KMS-11 (cell line): ENCODE measurements around the gene ANKFY1.
A peak's percentile ranks its signal among the peaks of the same experiment; 100 is the strongest.

Experiments
- H2AFZ ChIP-seq: fragments of 200-600 bp; sonication (generic); 2 replicates; pipeline ENCODE4 v1.6.1; 2016; ENCODE audit warnings: antibody characterized with exemption, mixed run types, low read depth
- H3K27ac ChIP-seq: fragments of 200-600 bp; sonication (generic); 2 replicates; pipeline ENCODE4 v1.6.1; 2016; ENCODE audit warnings: mild to moderate bottlenecking, mixed run types
- H3K27me3 ChIP-seq: fragments of 200-600 bp; sonication (generic); 2 replicates; pipeline ENCODE4 v1.6.1; 2017; ENCODE audit warnings: mild to moderate bottlenecking, low read depth, mixed run types, moderate library complexity; ENCODE audit not compliant: insufficient read depth
- H3K36me3 ChIP-seq: fragments of 200-600 bp; sonication (generic); 2 replicates; pipeline ENCODE4 v1.6.1; 2017; ENCODE audit warnings: mild to moderate bottlenecking, mixed run types; ENCODE audit not compliant: insufficient read depth
- H3K4me1 ChIP-seq: fragments of 200-600 bp; sonication (generic); 2 replicates; pipeline ENCODE4 v1.6.1; 2016; ENCODE audit warnings: mild to moderate bottlenecking, low read depth, mixed run types; ENCODE audit not compliant: poor library complexity, severe bottlenecking
- H3K4me2 ChIP-seq: fragments of 200-600 bp; sonication (generic); 2 replicates; pipeline ENCODE4 v1.7.0; 2016; ENCODE audit warnings: mild to moderate bottlenecking, mixed run types
- H3K4me3 ChIP-seq: fragments of 200-600 bp; sonication (generic); IDR thresholded peaks from 2 replicates; pipeline ENCODE4 v1.6.1; 2017; ENCODE audit warnings: low read depth, low read length, mixed read lengths; ENCODE audit not compliant: insufficient read depth
- H3K79me2 ChIP-seq: fragments of 200-600 bp; sonication (generic); 2 replicates; pipeline ENCODE4 v1.6.1; 2016; ENCODE audit warnings: low read depth, mixed run types; ENCODE audit not compliant: insufficient read depth
- H3K9ac ChIP-seq: fragments of 200-600 bp; sonication (generic); 2 replicates; pipeline ENCODE4 v1.6.1; 2016; ENCODE audit warnings: mild to moderate bottlenecking, mixed run types
- H4K20me1 ChIP-seq: fragments of 200-600 bp; sonication (generic); 2 replicates; pipeline ENCODE4 v1.6.1; 2016; ENCODE audit warnings: mild to moderate bottlenecking, mixed run types; ENCODE audit not compliant: insufficient read depth
- CTCF ChIP-seq: fragments of 200-600 bp; sonication (generic); conservative IDR thresholded peaks from 2 replicates; pipeline ENCODE4 v1.6.1; 2017; ENCODE audit warnings: low read depth, mild to moderate bottlenecking, antibody characterized with exemption, low read length, moderate library complexity, mixed read lengths

Gene ANKFY1

GRCh38 chr17:4177806-4178205, 86.0 kb downstream of the ANKFY1 start:
- H3K79me2 ChIP-seq, result peaks cover 8% of the 10 kb centered on the region; the same call in 1 of the 2 replicates
- no peak for TF ChIP-seq CTCF
- no peaks in the 10 kb centered on the region for H4K20me1 ChIP-seq
- H3K4me2 ChIP-seq, result peak overlapping the region; percentile 98
- peak overlapping the region; percentile 94 for H3K27ac ChIP-seq
- H2AFZ ChIP-seq, result no peak overlapping the region
- H3K27me3 ChIP-seq, result no peaks in the 10 kb centered on the region
- no peak overlapping the region for H3K4me3 ChIP-seq
- H3K9ac ChIP-seq, result peak overlapping the region; percentile 73; the same call in 1 of the 2 replicates
- H3K36me3 ChIP-seq, result no peaks in the 10 kb centered on the region; the same call in 1 of the 2 replicates
- peaks cover 52% of the 10 kb centered on the region for H3K4me1 ChIP-seq

GRCh38 chr17:4176808-4177472, 86.8 kb downstream of the ANKFY1 start:
- H3K79me2 ChIP-seq, result peaks cover 8% of the 10 kb centered on the region; the same call in 1 of the 2 replicates
- H3K4me3 ChIP-seq, result no peak overlapping the region
- peak overlapping the region; percentile 94 for H3K27ac ChIP-seq
- peak overlapping the region; percentile 98 for H3K4me2 ChIP-seq
- no peaks in the 10 kb centered on the region for H4K20me1 ChIP-seq
- no peak overlapping the region for H2AFZ ChIP-seq
- H3K4me1 ChIP-seq, result peaks cover 54% of the 10 kb centered on the region
- no peaks in the 10 kb centered on the region for H3K27me3 ChIP-seq
- H3K36me3 ChIP-seq, result no peaks in the 10 kb centered on the region; the same call in 1 of the 2 replicates
- no peak for TF ChIP-seq CTCF
- H3K9ac ChIP-seq, result peak overlapping the region; percentile 73; the same call in 1 of the 2 replicates

DNA sequence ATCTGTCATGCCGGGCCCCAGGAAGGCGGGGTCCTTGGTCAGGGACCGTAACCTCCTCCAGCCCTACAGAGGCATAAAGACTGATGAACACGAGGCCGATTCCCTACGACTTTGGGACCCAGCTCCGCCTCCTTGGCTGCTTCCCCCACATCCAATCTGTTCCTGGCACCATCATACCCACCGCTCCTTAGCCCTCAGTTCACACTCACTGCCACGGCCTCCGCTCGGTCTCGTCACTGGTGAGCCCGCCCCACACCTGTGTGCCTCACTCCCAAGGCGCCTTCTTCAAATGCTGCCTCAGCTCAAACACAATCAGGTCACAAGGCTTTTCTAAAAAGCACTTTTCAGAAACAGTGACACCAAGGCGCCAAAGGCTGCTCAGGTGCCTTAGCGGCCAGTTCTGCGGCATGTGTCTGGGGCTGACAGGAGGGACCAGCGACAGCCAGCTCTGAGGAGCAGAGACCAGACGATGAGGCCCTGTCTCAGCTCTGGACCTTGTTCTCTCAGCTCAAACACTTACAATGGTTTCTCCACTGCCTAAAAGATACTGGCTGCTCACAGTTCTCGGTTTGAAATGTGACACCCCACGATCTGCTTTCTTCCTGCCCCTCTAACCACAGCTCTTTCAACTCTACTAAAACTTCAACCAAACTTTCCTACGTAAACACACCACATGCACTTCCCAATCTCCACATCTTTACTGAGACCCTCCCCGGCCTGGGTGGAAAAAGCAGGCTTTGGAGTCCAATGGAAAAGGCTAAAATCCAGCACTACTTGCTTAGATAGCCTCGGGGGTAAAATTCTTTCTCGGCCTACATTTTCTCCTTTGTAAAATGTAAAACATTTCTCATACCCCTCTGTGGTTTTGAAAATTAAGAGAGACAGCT, 87.6 kb downstream of the ANKFY1 start:
- Histone ChIP-seq H3K27ac (peak overlapping the region; percentile 94), H3K27me3 (no peaks in the 10 kb centered on the region), H3K4me3 (no peak overlapping the region), H4K20me1 (no peaks in the 10 kb centered on the region), H3K4me1 (peaks cover 54% of the 10 kb centered on the region), H2AFZ (peak overlapping the region; percentile 12; the same call in 1 of the 2 replicates), H3K4me2 (peak overlapping the region; percentile 98), H3K79me2 (peaks cover 8% of the 10 kb centered on the region; the same call in 1 of the 2 replicates), H3K36me3 (no peaks in the 10 kb centered on the region; the same call in 1 of the 2 replicates), H3K9ac (peak overlapping the region; percentile 73)
- TF ChIP-seq CTCF, result no peak

DNA sequence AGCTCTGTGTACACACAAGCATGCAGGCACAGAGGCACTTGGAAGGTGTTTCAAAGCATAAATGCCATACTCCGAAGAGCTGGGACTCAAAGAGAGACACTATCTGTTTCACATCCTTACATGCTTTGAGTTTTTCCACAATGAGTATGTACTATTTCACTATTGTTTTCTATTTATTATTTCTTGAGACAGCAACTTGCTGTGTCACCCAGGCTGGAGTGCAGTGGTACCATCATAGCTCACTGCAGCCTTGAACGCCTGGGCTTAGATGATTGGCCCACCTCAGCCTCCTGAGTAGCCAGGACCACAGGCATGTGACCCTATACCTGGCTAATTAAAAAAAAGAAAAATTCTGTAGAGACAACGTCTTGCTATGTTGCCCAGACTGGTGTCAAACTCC, 89.2 kb downstream of the ANKFY1 start:
- Histone ChIP-seq H3K4me1 (peaks cover 54% of the 10 kb centered on the region), H3K4me3 (no peak overlapping the region), H2AFZ (no peak overlapping the region), H3K27ac (peak overlapping the region; percentile 94), H3K36me3 (no peaks in the 10 kb centered on the region; the same call in 1 of the 2 replicates), H3K4me2 (peak overlapping the region; percentile 98), H3K27me3 (no peaks in the 10 kb centered on the region), H3K9ac (peak overlapping the region; percentile 73; the same call in 1 of the 2 replicates), H4K20me1 (no peaks in the 10 kb centered on the region), H3K79me2 (peaks cover 8% of the 10 kb centered on the region; the same call in 1 of the 2 replicates)
- no peak for TF ChIP-seq CTCF
